Activated CD4-positive, alpha-beta T cell treated with anti-CD3 and anti-CD28 coated beads, Interleukin-2, amount 50 U/mL, for 16 hours (primary cell): ENCODE data around the gene THOP1.
A peak's percentile ranks its signal among the peaks of the same experiment; 100 is the strongest.

ENCODE experiments used
- DNase-seq: peaks from one replicate; pipeline ENCODE4 v3.0.0-alpha.2; 2020

Gene THOP1

GRCh38 chr19:2762783-2763496 is 22.4 kb upstream of the THOP1 start:
- no peak for DNase-seq

GRCh38 chr19:2763687-2764086 is 21.6 kb upstream of the THOP1 start:
- DNase-seq = no peak

GRCh38 chr19:2764945-2765344 is 20.4 kb upstream of the THOP1 start:
- DNase-seq = no peak

GRCh38 chr19:2765376-2765775 is 19.9 kb upstream of the THOP1 start:
- no peak for DNase-seq

GRCh38 chr19:2766594-2767372 is 18.5 kb upstream of the THOP1 start:
- no peak for DNase-seq

- no peak for DNase-seq
Measured at GRCh38 chr19:2767688-2768087, 17.6 kb upstream of the THOP1 start.

- no peak for DNase-seq
Measured at GRCh38 chr19:2768365-2769132, 16.8 kb upstream of the THOP1 start.

- DNase-seq = no peak
Measured at GRCh38 chr19:2769218-2769617, 16.1 kb upstream of the THOP1 start.

- DNase-seq = no peak
Measured at GRCh38 chr19:2770055-2771013, 15.0 kb upstream of the THOP1 start.

GRCh38 chr19:2771786-2772674 is 13.3 kb upstream of the THOP1 start:
- DNase-seq = no peak

GRCh38 chr19:2774083-2774679 is 11.1 kb upstream of the THOP1 start:
- no peak for DNase-seq

GRCh38 chr19:2774953-2775555 is 10.2 kb upstream of the THOP1 start:
- no peak for DNase-seq

GRCh38 chr19:2775556-2776430 is 9.5 kb upstream of the THOP1 start:
- peak; percentile 77 for DNase-seq

- DNase-seq = no peak
Measured at GRCh38 chr19:2777952-2778683, 7.2 kb upstream of the THOP1 start.

- DNase-seq = no peak
Measured at GRCh38 chr19:2779121-2779740, 6.1 kb upstream of the THOP1 start.

- no peak for DNase-seq
Measured at GRCh38 chr19:2780284-2780683, 5.0 kb upstream of the THOP1 start.

- DNase-seq = no peak
Measured at GRCh38 chr19:2782329-2782935, 2.9 kb upstream of the THOP1 start.
